Mesodermal cell (in vitro differentiated cells): Measurements from ENCODE around the gene COL21A1.

Experiments used
- H3K27ac ChIP-seq: 2 replicates; pipeline ENCODE4 v1.7.0; 2013; ENCODE audit warnings: mild to moderate bottlenecking, low read depth, low read length, moderate library complexity; ENCODE audit not compliant: severe bottlenecking
- H3K36me3 ChIP-seq: 2 replicates; pipeline ENCODE4 v1.7.1; 2013; ENCODE audit warnings: mild to moderate bottlenecking, low read length, moderate library complexity; ENCODE audit not compliant: control insufficient read depth, insufficient read depth
- H3K4me1 ChIP-seq: one replicate; pipeline ENCODE4 v1.7.1; 2013; ENCODE audit warnings: mild to moderate bottlenecking, low read length; ENCODE audit not compliant: insufficient read depth, control insufficient read depth, poor library complexity, severe bottlenecking
- H3K4me3 ChIP-seq: 2 replicates; pipeline ENCODE4 v1.7.0; 2013; ENCODE audit warnings: low read length, control low read depth, mild to moderate bottlenecking; ENCODE audit not compliant: insufficient read depth, poor library complexity, severe bottlenecking; ENCODE audit errors: extremely low read depth
- H3K9me3 ChIP-seq: 2 replicates; pipeline ENCODE4 v1.7.1; 2013; ENCODE audit warnings: mild to moderate bottlenecking, low read length, moderate library complexity; ENCODE audit not compliant: control insufficient read depth
- WGBS, 2 experiments: methylation state at CpG; one replicate each; pipeline ENCODE4 v1.1.5; 2013; ENCODE audit warnings: missing lambda C conversion rate in 2 of 2; ENCODE audit not compliant: insufficient coverage in 2 of 2; 5-methylcytosine and 5-hydroxymethylcytosine counted together

Gene COL21A1

DNA sequence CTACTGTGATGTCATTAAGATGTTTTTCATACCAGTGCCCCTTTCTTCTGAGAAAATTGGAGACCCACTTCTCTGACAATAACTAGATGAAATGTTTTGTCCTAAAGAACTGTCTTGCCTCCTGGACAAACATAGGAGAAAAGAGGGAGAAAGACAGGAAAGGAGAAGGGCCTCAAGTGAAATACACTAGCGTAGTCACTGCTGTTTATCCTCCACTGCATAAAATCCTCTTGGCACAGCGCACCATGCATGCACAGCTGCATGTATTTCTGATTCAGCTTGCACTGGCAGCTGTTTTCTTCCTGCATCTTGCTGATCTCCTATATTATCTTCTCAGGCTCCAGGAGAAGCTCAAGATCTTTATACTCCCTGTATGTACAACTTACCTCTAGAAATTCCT is 214.0 kb downstream of the COL21A1 start:
- H3K27ac ChIP-seq, result no peak overlapping the region
- 88 to 92% methylated on average over 1 to 2 of the region's 2 CpGs for WGBS, 2 experiments
- H3K9me3 ChIP-seq, result no peaks in the 10 kb centered on the region

DNA sequence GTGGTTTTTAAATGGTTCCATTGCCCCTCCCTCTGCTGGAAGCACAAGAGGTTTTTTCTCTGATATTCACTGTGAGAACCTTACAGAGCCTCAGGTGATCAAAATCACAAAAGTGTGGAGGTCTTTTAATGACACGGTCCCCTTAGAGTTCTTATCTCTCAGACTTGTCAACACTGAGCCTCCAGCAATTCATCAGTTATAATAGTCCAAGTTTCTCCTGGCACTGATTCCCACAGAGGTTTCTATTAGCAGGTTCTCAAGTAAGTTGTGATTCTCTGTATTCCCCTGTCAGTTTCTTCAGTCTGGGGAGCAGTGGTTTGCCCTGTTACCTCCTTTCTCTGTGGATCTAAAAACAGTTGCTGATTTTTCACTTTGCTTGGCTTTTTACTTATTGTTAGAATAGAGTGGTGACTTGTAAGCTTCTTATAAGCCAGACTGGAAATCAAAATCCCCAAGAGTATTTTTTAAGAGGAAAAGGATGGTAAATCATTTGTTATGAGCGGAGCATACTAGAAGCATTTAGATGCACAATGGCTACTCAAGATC is 214.6 kb downstream of the COL21A1 start:
- Histone ChIP-seq H3K27ac (no peak overlapping the region), H3K9me3 (no peaks in the 10 kb centered on the region), H3K36me3 (no peaks in the 10 kb centered on the region), H3K4me3 (no peak overlapping the region), H3K4me1 (no peaks in the 10 kb centered on the region)
- WGBS, 2 experiments, result 88 to 90% methylated on average over 1 to 2 of the region's 2 CpGs

More for the DNA sequence above, 214.0 kb downstream of the COL21A1 start:
- no peak overlapping the region for H3K4me3 ChIP-seq
- H3K36me3 ChIP-seq, result no peaks in the 10 kb centered on the region
- H3K4me1 ChIP-seq, result no peaks in the 10 kb centered on the region

GRCh38 chr6:56027865-56028264 is 219.5 kb downstream of the COL21A1 start:
- WGBS, 2 experiments, result 71 to 80% methylated on average over 1 of the region's 2 CpGs

DNA sequence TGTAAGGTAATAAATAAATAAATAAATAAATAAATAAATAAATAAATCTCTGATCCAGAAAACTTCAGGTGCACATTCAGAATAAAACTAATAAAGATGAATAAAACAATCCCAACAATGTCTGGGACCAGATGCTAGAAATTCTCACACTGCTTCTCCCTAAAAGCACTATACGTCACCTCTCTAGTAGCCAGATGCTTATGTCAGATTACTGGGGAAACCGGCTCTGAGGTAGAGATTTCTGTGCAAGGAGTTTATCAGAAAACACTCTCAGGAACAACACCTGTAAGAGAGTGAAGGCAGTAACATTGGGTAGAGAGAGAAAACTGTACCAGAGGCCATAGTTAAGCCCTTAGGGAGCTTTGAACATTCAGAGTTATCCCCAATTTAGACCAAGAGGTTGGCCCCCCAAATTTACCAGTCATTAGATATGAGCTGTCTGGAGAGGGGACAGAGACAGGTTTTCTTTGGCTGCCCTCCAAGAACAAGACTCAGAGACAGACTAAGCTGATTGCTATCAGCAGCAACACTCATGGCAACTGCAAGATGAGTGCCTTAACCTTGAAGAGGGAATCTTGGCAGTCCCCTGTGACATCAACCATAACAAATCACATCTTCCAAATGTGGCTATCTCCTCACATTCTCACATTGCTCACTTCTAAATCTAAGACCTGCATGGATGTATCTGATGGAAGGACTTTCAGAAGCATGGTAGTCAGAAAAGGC is 220.8 kb downstream of the COL21A1 start:
- no peaks in the 10 kb centered on the region for H3K4me1 ChIP-seq
- H3K4me3 ChIP-seq, result no peak overlapping the region
- H3K27ac ChIP-seq, result no peak overlapping the region
- H3K36me3 ChIP-seq, result no peaks in the 10 kb centered on the region
- WGBS, 2 experiments, result no CpG with 5 or more reads among the region's 2 CpGs
- H3K9me3 ChIP-seq, result no peaks in the 10 kb centered on the region

More at GRCh38 chr6:56027865-56028264, 219.5 kb downstream of the COL21A1 start:
- Histone ChIP-seq H3K4me1 (no peaks in the 10 kb centered on the region), H3K36me3 (no peaks in the 10 kb centered on the region), H3K9me3 (no peaks in the 10 kb centered on the region), H3K4me3 (no peak overlapping the region), H3K27ac (no peak overlapping the region)

- no peaks in the 10 kb centered on the region for H3K9me3 ChIP-seq
- no peaks in the 10 kb centered on the region for H3K36me3 ChIP-seq
- no peak overlapping the region for H3K27ac ChIP-seq
- H3K4me1 ChIP-seq, result no peaks in the 10 kb centered on the region
- no peak overlapping the region for H3K4me3 ChIP-seq
Observed at GRCh38 chr6:56025795-56026194, 221.6 kb downstream of the COL21A1 start.

DNA sequence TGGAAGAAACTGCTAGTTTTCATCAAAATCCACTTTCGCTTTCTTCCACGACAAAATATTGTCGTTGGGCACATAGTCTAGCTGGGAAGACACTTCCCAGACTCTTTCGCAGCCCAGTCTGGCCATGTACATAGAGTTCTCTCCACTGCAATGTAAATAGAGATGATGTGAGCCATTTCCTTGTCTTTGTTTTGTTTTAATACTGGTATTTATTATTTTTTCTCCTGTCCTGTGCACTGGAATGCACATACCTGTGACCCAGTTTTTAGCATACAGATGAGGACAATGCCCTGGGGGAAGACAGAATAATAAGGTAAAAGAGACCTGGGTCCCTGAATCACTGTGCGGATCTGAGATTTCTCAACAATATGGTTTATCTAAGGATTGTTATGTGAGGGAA is 222.4 kb downstream of the COL21A1 start:
- no peaks in the 10 kb centered on the region for H3K36me3 ChIP-seq
- 82 to 85% methylated on average over 3 of the region's 5 CpGs for WGBS, 2 experiments
- no peaks in the 10 kb centered on the region for H3K4me1 ChIP-seq
- H3K9me3 ChIP-seq, result peaks cover 3% of the 10 kb centered on the region
- H3K4me3 ChIP-seq, result no peak overlapping the region
- H3K27ac ChIP-seq, result no peak overlapping the region

DNA sequence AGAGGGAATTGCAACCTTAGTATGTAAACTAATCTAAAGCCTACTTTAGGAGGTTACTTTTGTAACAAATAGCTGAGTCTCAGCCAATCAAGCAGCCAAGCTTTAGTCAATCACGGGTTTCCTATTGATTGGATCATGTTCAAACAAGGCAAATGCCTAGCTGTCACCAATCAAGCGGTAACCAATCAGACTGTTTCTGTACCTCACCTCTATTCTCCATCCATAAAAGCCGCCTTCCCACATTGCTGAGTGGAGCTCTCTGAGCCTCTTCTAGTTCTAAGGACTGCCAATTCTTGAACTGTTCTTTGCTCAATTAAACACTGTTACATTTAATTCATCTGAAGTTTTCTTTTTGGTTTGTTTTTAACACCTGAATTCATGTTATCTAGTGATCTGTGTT is 223.6 kb downstream of the COL21A1 start:
- Histone ChIP-seq H3K27ac (no peak overlapping the region), H3K4me1 (no peaks in the 10 kb centered on the region), H3K36me3 (no peaks in the 10 kb centered on the region), H3K9me3 (peaks cover 3% of the 10 kb centered on the region), H3K4me3 (no peak overlapping the region)
- WGBS, 2 experiments, result 75 to 92% methylated on average over 2 to 3 of the region's 3 CpGs

GRCh38 chr6:56022678-56023077 is 224.7 kb downstream of the COL21A1 start:
- Histone ChIP-seq H3K9me3 (peaks cover 3% of the 10 kb centered on the region), H3K4me3 (no peak overlapping the region), H3K4me1 (no peaks in the 10 kb centered on the region), H3K27ac (no peak overlapping the region), H3K36me3 (no peaks in the 10 kb centered on the region)
- whole genome bisulfite sequencing, 2 experiments, result 100% methylated on average over 1 of the region's 1 CpG; no CpG with 5 or more reads in 1 of the 2 experiments

DNA sequence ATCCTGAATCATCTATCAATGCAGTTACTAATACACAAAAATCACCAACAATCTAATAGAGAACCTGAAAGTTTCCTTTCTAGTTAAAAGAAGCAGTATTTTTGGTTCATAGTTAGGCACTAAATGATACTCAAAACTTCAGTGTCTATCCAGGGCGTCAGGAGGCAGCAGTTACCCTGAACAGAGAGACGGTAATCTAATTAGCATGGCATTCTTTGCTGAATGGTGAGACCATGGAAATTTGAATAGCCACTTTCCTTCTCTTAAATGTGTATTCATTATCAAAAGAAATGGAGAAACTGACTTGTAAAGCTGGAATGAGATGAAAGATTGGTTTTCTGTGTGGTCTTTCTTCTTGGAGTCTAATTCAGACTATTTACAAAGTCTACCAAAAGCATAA is 225.4 kb downstream of the COL21A1 start:
- Histone ChIP-seq H3K9me3 (peaks cover 3% of the 10 kb centered on the region), H3K36me3 (no peaks in the 10 kb centered on the region), H3K27ac (no peak overlapping the region), H3K4me1 (no peaks in the 10 kb centered on the region), H3K4me3 (no peak overlapping the region)
- WGBS, 2 experiments, result 47 to 83% methylated on average over 2 of the region's 2 CpGs

GRCh38 chr6:56019973-56020372 is 227.4 kb downstream of the COL21A1 start:
- no CpG with 5 or more reads among the region's 1 CpG for WGBS, 2 experiments
- no peak overlapping the region for H3K27ac ChIP-seq
- H3K4me3 ChIP-seq, result no peak overlapping the region
- H3K36me3 ChIP-seq, result no peaks in the 10 kb centered on the region
- H3K4me1 ChIP-seq, result no peaks in the 10 kb centered on the region
- peaks cover 3% of the 10 kb centered on the region for H3K9me3 ChIP-seq

- peaks cover 3% of the 10 kb centered on the region for H3K9me3 ChIP-seq
- no peaks in the 10 kb centered on the region for H3K36me3 ChIP-seq
- H3K4me1 ChIP-seq, result no peaks in the 10 kb centered on the region
- no peak overlapping the region for H3K4me3 ChIP-seq
- WGBS, 2 experiments, result 88 to 100% methylated on average over 1 of the region's 2 CpGs
- H3K27ac ChIP-seq, result no peak overlapping the region
Observed at GRCh38 chr6:56017198-56017597, 230.2 kb downstream of the COL21A1 start.
